ENCODE results near the gene TRIM24.

- TF ChIP-seq CTCF (IDR thresholded peaks at IDR 0.05) (no peak), ZFX (IDR thresholded peaks at IDR 0.05; ENCODE audit: borderline replicate concordance) (no peak)
Measured at GRCh38 chr7:138590154-138590553, 130.1 kb downstream of the TRIM24 start.

Measured in 22Rv1 (cell line).